GM21786 (cell line): Measurements from ENCODE around the gene UGT1A5.

ENCODE experiments used
- ATAC-seq: cut with Tn5 transposase; IDR thresholded peaks from one replicate; pipeline ENCODE4 v1.9.1; 2021; ENCODE audit not compliant: unreplicated experiment

UGT1A5 gene

DNA sequence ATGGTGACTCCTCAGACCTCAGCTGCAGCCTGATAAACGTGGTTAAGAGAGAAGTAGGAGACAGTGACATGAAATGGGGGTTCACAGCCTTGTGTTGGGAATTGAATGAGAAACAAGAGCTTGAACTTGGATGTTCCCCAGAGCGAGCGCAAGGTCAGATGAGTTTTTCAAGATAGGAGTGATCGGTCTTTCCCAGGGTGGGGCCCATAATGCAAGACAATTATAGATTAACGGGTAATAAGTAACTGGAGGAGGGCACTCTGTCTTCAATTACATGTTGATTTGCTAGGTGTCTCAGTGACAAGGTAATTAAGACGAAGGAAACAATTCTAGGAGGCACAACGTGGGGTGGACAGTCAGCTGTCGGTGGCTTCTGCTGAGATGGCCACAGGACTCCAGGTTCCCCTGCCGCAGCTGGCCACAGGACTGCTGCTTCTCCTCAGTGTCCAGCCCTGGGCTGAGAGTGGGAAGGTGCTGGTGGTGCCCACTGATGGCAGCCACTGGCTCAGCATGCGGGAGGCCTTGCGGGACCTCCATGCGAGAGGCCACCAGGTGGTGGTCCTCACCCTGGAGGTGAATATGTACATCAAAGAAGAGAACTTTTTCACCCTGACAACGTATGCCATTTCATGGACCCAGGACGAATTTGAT lies at the start of gene UGT1A5:
Gene UGT1A5, plus strand, starts transcription at position 297 of the 651 bp plus-strand sequence. Its CDS starts 85 bp downstream, at position 382.
- ATAC-seq, result no peak

DNA sequence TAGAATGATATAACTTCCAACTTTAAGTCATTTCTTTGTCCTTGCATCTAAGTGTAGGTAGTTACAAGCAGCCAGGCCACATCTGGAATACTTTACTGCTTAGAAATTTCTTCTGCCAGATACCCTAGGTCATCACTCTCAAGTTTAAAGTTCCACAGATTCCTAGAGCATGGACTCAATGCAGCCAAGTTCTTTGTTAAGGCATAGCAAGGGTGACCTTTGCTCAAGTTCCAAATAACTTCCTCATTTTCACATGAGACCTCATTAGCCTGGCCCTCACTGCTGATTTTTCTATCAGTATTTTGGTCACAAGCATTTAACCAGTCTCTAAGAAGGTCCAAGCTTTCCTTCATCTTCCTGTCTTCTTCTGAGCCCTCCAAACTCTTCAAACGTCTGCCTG lies 48.8 kb upstream of the UGT1A5 start:
- ATAC-seq, result no peak

DNA sequence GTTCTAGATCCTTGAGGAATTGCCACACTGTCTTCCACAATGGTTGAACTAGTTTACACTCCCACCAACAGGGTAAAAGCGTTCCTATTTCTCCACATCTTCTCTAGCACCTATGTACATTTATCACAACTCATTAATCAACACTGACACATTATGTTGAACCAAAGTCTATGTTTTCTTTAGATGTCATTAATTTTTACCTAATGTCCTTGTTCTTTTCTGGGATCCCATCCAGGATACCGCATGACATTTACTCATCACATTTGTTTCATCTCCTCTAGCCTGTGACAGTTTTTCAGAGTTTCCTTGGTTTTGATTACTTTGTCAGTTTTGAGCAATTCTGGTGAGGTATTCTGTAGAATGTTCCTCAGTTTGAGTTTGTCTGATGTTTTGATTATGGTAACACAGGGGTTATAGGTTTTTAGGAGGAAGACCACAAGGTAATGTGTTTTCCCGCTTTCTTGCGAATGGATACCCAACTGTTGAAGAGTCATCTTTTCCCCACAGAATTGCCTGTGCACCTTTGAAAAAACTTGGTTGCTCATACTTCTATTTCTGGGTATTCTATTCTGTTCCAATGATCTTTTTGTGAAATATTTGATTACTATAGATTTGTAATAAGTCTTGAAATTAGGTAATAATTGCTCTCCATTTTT lies 44.0 kb upstream of the UGT1A5 start:
- no peak for ATAC-seq

DNA sequence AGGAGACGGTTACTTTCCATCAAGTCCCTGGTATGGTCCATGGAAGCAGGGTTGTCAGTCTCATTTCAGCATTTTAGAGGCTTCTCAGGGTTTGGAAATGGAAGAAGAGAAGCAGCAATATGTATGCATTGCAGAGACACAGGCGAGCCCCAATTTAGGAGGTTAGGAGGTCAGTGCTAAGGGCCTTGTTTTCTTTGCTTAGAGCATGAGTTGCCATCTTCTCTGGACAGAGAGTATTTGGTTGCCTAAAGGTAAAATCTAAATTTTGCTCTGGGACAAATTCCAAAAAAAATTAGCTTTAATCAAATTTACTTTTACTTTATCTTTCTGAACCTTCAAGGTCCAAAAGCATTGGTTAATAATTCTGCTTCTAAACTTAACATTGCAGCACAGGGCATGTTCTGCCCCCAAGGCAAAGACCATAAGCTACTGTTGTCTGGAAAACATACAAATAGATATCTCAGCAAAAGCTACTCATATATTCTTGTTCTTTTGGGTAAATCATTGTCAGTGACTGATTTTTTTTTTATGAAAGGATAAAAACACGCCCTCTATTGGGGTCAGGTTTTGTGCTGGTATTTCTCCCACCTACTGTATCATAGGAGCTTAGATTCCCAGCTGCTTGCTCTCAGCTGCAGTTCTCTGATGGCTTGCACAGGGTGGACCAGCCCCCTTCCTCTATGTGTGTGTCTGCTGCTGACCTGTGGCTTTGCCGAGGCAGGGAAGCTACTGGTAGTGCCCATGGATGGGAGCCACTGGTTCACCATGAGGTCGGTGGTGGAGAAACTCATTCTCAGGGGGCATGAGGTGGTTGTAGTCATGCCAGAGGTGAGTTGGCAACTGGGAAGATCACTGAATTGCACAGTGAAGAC lies 41.2 kb upstream of the UGT1A5 start, which contains the start of gene UGT1A9:
Gene UGT1A9, plus strand, starts transcription at position 609 of the 872 bp plus-strand sequence. Its CDS starts 37 bp downstream, at position 646.
- no peak for ATAC-seq

DNA sequence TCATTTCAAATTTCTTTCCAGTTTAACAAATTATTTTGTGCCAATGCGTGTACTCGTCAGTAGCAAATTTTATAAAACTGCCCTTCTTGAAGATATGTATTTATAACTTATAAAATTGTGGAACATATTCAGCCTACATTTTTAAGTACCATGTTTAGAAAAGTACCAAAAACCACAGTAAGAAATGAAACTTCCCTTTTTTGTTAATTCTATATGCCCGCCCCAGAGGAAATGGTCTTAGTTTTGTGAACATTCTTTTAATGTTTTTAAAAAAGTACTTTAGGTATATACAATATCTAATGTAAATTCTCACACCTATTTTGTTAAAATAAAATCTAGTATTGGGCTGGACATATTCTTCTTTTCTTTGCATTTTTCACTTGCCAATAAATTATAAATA lies 39.8 kb upstream of the UGT1A5 start:
- ATAC-seq, result no peak

DNA sequence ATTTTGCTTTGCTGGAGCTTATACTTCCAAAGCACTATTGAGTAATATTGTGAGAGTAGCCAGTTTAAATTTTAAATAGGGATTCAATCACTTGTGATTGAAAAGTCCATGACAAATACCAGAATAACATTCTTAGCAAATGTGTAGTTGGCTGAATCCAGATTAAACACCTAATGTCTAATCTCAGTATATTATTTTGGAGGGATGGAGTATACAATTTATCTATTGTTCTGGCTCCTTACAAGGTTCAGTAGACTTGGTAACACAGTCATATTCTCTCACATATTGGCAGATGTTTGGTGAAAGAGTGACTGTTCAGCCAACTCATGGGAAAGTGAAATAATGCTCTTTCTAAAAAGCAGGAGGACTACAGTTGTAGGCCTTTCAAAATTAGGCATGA lies 38.8 kb upstream of the UGT1A5 start:
- no peak for ATAC-seq

DNA sequence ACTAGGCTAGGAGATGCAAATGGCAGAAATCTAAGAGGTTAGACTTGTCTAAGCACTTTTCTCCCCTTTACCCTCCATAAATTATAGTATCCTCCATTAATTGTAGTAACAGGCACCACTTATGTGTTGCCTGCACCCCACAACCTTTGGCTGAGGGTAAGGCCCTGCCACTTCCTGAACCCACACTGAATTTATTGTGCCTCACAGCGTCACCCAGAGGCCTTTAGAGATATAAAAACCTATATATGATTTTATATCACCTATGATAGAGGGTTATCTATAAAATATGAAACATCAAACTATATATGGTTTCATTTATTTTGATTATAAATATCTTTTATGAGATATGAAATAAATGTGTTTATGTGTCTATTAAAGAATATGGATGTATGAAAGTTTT lies 38.4 kb upstream of the UGT1A5 start:
- ATAC-seq, result no peak

DNA sequence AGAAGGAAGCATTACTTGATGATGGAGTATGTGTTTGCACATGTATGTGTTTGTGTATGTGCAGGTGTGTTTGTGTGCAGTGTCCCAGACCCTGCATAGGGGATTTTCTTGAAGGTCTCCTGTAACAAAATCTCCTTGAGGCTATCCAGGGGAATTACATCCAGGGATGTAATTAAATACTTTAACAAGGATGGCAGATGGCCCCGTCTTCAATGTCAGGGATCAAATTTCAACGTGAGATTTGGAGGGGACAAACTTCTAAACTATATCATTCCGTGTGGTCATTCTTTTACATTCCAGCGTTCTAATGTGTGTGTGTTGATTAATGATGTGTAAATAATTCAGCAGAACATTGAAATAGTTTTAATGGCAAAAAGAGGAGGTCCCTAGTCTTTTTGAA lies 37.7 kb upstream of the UGT1A5 start:
- ATAC-seq, result no peak

DNA sequence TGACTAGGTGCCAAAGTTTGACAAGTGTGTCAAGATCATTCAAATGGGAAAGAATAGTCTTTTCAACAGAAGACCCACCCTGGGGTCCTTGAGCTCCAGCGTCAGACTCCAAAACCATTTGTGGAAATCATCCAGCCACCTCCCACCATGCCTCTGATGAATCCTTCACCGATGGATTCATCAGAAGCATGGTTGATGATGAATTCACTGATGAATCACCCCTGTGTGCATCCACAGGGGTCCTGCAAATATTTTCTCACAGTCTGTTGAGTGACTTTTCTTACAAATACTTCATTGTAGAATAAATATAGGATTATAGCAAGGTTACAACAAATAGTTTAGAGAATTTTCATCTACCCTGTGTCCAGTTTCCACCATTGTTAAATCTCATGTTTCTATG lies 36.7 kb upstream of the UGT1A5 start:
- ATAC-seq, result no peak

DNA sequence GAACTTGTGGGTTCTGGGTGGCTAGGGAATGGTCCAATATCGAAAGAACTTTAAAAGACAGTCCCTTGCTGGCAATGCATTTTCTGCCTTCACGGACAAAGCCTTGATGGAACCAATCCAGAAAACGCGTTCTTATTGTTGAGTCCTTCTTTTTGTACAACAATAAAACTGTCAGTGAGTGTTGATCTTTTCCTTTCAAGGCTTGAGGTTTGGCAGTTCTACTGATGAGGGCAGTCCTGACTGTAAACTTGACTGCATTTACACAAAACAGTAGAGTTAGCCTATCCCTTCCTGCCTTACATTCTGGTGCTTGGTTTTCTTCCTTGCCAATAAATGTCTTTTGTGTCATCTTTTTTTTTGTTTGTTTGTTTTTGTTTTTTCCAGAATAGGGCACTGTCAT lies 33.5 kb upstream of the UGT1A5 start:
- ATAC-seq, result no peak

DNA sequence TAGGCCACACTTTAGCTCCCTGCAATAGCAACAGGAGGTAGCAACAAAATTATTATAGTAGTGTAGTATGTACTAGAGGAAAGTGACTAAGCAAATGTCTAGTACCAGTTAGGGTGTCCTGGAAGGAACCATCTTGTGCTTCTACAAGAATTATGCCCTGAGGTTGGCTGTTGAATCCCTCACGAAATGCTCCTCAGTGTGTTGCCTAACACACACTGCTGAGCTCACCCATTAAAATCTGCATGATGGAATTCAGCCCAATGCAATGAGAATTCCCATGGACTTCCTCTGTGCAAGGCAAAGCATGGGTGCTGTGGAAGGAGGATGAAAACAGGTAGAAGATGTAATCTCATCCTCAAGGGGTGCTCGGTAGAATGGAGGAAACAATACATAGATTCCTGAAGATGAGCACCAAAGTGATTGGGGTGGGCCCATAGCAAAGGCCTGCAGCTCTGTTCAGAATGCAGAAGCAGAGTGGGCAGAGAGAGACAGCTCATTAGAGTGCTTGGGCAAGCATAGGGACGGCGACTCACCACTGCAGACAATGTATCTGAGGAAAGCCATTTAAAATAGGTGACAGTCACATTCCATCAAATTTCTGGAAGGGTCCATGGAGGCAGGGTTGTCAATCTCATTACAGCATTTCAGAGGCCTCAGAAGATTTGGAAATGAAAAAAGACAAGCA lies 32.2 kb upstream of the UGT1A5 start:
- ATAC-seq, result no peak

DNA sequence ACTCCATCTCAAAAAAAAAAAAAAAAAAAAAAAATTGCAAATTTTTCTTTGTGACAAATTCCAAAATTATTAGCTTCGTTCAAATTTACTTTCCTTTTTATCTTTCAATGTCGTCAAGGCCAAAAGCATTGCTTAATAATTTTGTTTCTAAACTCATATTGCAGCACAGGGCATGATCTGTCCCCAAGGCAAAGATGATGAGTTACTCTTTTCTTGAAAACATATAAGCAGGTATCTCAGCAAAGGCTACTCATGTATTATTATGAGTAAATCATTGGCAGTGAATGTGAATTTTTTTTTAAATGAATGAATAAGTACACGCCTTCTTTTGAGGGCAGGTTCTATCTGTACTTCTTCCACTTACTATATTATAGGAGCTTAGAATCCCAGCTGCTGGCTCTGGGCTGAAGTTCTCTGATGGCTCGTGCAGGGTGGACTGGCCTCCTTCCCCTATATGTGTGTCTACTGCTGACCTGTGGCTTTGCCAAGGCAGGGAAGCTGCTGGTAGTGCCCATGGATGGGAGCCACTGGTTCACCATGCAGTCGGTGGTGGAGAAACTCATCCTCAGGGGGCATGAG lies 31.1 kb upstream of the UGT1A5 start, which contains the start of gene UGT1A7:
Gene UGT1A7, plus strand, starts transcription at position 381 of the 579 bp plus-strand sequence. Its CDS starts 37 bp downstream, at position 418.
- no peak for ATAC-seq

DNA sequence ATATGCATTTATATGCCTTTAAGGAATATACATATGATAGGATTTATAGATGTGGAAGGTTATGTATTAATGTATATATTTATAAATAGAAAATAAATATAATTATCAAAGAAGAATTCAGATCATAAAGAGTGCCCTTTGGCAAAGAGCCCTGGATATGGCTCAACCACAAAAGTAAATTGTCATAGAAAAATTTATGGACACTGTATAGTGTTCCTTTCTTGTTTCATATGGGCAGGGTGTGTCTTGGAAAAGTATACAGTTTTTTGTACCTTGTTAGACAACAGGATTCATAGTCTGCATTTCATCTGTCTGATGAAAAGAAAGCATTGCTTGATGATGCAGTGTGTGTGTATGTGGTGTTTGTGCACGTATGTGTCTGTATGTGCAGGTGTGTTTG lies 28.1 kb upstream of the UGT1A5 start:
- ATAC-seq, result no peak

DNA sequence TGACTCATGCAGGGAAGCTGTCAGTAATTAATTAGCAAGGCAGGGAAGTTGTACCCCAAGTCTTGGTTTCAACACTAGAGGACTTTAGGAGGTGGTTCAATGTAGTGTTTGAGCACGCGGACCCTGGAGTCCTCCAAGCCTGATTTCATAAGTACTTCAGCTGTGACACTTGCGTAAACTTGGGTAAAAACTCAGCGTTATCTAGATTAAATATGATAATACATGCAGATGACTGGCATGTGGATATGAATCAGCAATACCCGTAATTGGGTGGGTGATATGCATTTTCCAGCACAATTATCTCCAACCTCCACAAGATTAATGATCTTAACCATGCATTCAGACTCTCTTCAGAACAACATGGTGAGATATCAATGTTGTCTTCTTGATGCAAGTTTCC lies 25.8 kb upstream of the UGT1A5 start:
- ATAC-seq, result no peak

DNA sequence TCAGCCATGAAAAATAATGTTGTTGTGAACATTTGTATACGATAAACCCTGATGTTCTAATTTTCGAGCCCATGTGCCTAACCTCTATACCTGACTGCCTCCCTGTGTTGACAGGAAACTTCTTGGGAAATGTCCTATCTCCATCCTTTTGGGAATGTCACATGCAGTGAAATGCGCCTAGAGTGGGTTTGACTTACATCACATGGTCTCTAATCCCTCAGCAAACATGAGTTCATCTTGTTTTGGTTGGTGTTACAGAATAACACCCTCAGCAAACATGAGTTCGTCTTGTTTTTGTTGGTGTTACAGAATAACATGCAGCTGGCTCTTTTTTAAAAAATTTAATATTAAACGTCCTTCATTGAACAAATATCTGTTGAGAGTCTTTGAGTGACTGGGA lies 24.4 kb upstream of the UGT1A5 start:
- no peak for ATAC-seq

DNA sequence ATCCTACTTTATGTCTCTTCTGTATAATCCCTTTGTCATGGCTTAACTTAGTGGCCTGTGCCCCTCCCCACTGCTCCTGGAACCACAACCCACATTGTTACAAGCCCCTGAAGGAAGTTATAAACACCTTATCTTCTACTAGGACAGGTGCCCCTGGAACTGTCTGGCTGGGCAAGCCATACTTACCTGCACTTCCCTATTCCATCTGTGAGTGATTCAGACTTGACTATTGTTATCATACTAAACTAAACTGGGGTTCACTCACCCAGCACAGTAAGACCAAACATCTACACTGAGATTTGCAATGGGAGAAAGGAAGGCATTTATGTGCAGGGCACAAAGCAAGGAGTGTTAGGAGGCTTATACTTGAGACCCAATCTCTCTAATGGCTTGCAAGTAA lies 23.7 kb upstream of the UGT1A5 start:
- no peak for ATAC-seq

DNA sequence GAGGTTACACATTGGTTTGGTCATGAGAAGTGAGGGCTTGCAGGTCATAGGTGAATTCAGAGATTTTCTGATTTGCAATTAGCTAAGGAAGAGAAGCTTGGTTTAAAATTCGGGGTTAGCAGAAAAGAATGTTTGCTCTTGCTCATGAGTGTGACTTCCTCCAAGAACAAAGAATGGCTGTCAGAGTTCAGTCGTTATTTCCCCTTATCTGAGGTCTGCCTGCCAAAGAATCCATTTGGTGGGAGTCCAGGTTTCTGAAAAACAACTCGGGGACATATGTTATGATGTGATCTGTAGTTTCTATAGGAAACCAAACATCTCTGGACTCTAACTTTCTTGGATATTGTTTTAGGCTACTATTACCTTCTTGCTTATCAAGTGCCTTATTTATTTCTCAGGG lies 23.2 kb upstream of the UGT1A5 start:
- no peak for ATAC-seq

DNA sequence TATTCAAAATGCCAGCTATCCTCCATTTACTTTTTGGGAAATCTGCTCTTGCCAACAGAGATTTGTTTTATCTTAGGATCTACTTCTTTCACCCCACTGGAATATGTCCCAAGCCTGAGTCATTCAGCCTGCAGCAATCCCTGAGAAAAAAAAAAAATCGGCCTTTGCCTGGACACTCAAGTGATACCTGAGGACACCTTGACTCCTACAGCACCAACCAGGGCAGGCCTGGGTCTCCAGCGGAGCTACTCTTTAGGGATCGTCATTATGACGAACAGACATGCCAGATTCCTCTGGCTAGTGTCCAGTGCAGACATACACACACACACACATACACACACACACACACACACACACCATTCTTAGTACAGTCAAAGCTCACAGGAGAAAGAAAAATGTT lies 22.3 kb upstream of the UGT1A5 start:
- no peak for ATAC-seq

DNA sequence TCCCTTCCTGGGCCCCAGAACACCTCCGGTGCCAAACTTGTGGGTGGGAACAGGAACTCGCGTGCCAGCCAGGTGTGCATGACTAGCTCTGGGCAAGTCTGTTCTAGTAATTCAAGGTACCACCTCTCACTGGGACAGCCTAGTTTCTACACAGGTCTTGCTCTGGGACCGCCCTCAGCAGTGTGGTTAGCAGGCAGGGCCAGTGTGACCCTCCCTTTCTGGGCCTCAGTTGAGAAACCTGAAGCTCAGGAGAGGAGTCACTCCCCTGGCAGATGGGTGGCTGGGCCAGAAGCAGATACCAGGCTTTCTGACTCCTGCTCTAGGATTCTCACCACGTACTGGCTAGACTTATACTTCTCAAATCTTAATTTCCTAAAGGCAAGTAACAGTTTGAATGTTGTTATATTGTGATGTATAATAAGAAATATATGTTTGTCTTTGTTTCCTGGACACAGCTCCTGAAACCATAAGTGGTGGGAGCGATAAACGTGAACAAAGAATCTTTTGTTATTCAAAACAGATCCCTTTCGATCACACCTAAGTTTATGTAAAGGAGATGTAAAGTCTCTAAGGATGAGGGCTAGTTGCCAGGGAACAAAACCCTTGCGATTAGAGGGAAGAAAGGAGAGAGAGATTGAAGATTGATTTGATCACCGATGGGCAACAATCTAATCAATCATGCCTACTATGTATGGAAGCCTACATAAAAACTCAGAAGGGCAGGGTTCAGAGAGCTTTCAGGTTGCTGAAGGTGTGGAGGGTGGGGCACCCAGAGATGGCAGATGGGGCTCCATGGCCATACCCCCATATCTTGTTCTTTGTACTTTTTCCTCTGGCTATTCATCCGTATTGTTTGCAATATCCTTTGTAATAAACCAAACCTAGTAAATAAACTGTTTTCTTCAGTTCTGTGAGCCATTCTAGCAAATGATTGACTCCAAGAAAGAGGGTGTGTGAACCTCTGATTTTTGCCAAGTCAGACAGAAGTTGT lies 21.0 kb upstream of the UGT1A5 start:
- no peak for ATAC-seq

DNA sequence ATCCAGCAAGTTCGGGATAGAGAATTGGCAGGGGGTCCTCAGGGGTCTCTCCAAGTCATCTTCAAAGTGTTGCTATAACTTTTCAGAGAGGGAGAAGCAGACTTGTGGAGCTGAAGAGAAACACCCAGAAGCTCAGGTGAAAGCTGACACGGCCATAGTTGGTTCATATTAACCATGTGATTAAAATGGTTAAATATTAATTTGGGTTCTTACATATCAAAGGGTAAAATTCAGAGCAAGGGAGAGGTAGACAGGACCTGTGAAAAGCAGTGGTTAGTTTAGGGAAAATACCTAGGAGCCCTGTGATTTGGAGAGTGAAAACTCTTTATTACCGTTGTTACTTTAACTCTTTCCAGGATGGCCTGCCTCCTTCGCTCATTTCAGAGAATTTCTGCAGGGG lies 20.1 kb upstream of the UGT1A5 start, which contains the start of gene UGT1A6:
Gene UGT1A6, plus strand, starts transcription at position 243 of the 400 bp plus-strand sequence. Its CDS starts 115 bp downstream, at position 358.
- ATAC-seq, result no peak
